A549 (cell line): ENCODE data around the gene TP53TG5.

Experiments used
- CHD2 ChIP-seq: fragments of 150-350 bp; IDR thresholded peaks from 2 replicates; pipeline ENCODE4 v1.6.1; 2014; ENCODE audit warnings: low read length; ENCODE audit not compliant: partially characterized antibody
- CTCF ChIP-seq: fragments of >200 bp; sonication (Bioruptor Twin); formaldehyde crosslinking; IDR thresholded peaks from 3 replicates; pipeline ENCODE4 v1.5.1; 2016
- HOXB5 ChIP-seq: fragments of 250-450 bp; sonication (Bioruptor Pico); IDR thresholded peaks from 2 replicates; pipeline ENCODE4 v1.5.0; 2020; ENCODE audit warnings: mild to moderate bottlenecking, moderate library complexity
- PBX3 ChIP-seq: IDR thresholded peaks from 2 replicates; pipeline ENCODE4 v1.6.1; 2012
- POLR2A ChIP-seq: IDR thresholded peaks from 2 replicates; pipeline ENCODE4 v1.6.1; 2012; ENCODE audit warnings: mild to moderate bottlenecking, low read length
- USF2 ChIP-seq: fragments of 450-650 bp; IDR thresholded peaks from 2 replicates; pipeline ENCODE4 v1.6.1; 2014; ENCODE audit warnings: antibody characterized with exemption

GRCh38 chr20:45362804-45363610 lies 15.1 kb downstream of the TP53TG5 start, which contains the start of gene SYS1:
- peak; percentile 63; the same call in 1 of the 2 replicates for TF ChIP-seq PBX3
- peak; percentile 69 for TF ChIP-seq POLR2A
- TF ChIP-seq USF2, result no peak
- no peak for TF ChIP-seq HOXB5 (CRISPR knock-in tag)
- TF ChIP-seq CTCF, result peak; percentile 92
- TF ChIP-seq CHD2, result no peak
